C4-2B (cell line): ENCODE data around the gene EIF1B.

Source experiments
- H3K27ac ChIP-seq: fragments of 450-650 bp; 2 replicates; pipeline ENCODE4 v1.5.1; 2017
- ZFX ChIP-seq: fragments of 450-650 bp; IDR thresholded peaks from 2 replicates; pipeline ENCODE4 v1.6.1; 2017
- TF ChIP-seq, protein P1 (sequence below): fragments of 450-650 bp; conservative IDR thresholded peaks from 2 replicates; pipeline ENCODE4 v1.5.1; 2017; ENCODE audit warnings: mild to moderate bottlenecking

Gene EIF1B

DNA sequence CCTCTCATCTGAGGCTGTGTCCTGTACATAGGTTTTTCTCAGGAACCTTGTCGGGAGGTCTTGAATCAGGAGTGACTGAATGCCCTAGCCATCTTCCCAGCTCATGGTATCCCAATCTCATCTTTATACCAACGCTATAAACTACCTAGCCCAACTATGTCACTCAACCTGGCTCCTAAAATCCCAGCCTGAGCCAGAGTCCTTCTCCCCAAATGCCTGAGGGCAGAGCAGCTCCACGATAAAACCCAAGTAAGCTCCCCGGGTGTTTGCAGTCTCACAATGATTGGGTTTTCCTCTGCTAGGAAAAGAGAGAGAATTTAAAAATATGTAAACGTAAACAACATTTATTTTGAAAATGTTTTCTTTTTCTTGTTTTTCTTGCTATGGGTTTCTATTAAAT, 14.4 kb downstream of the EIF1B start:
- TF ChIP-seq, protein P1, sequence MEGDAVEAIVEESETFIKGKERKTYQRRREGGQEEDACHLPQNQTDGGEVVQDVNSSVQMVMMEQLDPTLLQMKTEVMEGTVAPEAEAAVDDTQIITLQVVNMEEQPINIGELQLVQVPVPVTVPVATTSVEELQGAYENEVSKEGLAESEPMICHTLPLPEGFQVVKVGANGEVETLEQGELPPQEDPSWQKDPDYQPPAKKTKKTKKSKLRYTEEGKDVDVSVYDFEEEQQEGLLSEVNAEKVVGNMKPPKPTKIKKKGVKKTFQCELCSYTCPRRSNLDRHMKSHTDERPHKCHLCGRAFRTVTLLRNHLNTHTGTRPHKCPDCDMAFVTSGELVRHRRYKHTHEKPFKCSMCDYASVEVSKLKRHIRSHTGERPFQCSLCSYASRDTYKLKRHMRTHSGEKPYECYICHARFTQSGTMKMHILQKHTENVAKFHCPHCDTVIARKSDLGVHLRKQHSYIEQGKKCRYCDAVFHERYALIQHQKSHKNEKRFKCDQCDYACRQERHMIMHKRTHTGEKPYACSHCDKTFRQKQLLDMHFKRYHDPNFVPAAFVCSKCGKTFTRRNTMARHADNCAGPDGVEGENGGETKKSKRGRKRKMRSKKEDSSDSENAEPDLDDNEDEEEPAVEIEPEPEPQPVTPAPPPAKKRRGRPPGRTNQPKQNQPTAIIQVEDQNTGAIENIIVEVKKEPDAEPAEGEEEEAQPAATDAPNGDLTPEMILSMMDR: no peak
- no peak for TF ChIP-seq ZFX
- H3K27ac ChIP-seq: no peak overlapping the region

DNA sequence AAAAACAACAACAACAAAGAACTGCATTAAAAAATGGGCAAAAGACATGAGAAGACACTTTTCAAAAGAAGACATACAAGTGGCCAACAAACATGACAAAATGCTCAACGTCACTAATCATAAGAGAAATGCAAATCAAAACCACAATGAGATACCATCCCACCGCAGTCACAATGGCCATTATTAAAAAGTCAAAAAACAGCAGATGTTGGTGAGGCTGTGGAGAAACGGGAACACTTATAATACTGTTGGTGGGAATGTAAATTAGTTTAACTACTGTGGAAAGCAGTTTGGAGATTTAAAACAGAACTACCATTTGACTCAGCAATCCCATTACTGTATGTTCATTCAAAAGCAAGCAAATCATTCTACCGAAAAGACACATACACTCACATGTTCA, 15.1 kb downstream of the EIF1B start:
- TF ChIP-seq ZFX: no peak
- TF ChIP-seq, protein P1: no peak
- no peak overlapping the region for H3K27ac ChIP-seq

DNA sequence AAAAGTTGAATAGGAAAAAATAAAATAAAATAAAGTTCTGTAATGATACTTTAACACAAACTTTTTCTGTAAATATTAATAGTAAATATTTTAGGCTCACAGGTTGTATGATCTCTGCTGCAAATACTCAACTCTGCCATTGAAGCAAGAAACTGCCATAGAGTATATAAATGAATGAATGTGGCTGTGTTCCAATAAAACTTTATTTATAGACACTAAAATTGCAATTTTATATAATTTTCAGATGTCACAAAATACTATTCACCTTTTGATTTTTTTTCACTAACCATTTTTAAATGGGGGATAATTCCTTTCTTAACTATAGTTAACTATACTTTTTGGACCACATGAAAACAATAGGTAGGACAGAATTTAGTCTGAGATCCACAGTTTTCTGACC, 16.0 kb downstream of the EIF1B start:
- TF ChIP-seq, protein P1: no peak
- TF ChIP-seq ZFX: no peak
- no peak overlapping the region for H3K27ac ChIP-seq

DNA sequence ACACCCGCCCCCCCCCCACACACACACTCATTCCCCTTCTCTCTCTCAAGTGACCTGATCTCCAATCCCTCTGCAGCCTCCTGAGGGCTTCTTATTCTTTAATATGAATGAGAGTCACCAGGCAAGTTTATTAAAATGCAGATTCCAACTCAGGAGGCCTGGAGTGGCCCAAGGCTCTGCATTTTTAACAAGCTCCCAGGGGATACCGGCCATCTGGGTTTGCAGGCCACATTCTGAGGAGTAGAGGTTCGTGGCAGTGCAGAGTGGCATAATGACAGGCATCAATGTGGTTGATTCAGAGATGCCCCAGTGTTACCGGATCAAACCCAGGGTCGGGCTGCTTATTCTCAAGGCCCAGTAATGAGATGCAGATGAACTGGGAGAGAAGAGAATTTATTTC, 18.9 kb downstream of the EIF1B start:
- no peak for TF ChIP-seq ZFX
- TF ChIP-seq, protein P1: no peak
- H3K27ac ChIP-seq: no peak overlapping the region

DNA sequence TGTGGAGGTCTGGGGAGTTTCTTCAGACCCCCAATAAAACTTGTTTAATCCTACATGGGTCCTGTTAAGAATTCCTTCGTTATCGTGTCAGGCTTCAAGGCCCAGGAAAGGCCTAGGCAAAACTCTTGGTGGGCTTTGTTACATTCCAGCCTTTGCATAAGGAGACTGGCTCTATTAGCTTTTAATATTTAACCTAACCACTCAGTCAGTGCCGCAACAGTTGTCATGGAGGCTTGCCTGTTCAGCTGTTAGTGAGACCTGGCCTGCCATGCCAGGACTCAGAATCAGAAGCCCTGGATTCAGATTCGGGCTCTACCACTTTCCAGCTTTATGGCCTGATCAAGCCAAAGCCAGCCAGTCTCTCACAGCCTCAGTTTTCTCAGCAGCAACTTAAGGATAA, 19.6 kb downstream of the EIF1B start:
- no peak overlapping the region for H3K27ac ChIP-seq
- no peak for TF ChIP-seq ZFX
- TF ChIP-seq, protein P1: no peak

DNA sequence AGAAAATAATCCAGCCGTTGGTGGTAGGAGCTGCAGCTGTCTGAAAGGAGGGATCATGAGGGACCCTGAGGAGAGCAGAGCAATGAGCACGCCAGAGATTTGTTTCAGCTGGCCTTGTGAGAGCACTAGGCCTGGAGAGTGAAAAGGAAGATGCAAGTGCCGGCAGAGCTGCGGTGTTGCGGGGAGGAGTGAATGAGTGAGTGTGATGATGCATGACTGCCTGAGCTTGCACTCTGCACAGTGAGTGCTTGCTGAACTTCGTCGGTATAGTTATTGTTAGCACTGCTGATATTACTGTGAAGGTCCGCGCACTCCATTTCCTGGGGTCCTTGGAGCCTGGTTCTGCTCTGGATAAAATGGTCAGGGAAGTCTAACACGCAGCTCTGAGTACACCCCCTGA, 23.2 kb downstream of the EIF1B start:
- H3K27ac ChIP-seq: no peak overlapping the region
- TF ChIP-seq, protein P1: no peak
- TF ChIP-seq ZFX: no peak

DNA sequence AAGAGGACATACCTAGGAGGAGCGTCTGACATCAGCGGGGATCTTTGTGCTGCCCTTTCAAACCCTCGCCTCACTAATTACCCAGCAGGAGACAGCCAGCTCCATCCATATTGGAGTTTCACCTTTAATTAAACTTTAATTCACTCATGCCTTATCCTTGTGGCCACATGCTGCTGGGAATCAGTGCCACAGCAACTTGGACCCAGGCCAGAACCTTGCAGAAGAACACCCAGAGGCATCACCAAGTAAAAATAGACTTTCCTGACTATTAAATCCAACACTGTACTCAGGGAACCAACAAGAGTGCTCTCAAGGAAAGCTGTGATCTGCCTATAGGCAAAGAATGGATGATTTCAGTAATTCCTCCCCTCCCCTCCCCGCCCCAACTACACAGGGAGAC, 23.9 kb downstream of the EIF1B start:
- H3K27ac ChIP-seq: no peak overlapping the region
- TF ChIP-seq, protein P1: no peak
- no peak for TF ChIP-seq ZFX
